EH (cell line): ENCODE results near the gene CXCL9.
"Not testable (repeated sequence)": the region's sequence is repeated elsewhere in the genome, so short reads cannot be mapped to it uniquely, and the experiment has no call there.

Source experiments
- DNase-seq: peaks from one replicate; pipeline ENCODE4 v3.0.0-alpha.2; 2015; ENCODE audit warnings: low read depth

Gene CXCL9

GRCh38 chr4:75954811-75955210 is 52.5 kb downstream of the CXCL9 start:
- DNase-seq = not testable (repeated sequence)

DNA sequence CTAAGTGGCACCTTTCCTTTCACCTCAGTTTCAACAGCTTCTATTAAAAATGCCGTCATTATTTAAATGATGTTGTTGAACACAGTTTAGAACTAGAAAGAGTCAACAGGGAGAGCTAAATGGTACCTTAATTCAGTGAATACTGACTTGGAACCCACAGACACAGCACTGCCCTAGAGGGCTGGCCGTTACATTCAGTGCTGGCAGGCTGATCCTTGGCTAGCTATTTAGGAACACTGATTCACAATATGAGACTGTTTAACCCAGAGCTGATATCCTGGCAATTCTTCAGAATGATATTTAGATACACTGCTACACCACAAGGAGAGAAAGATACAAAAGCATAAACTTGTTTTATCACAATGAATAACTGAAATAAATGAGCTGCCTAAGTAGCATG is 53.8 kb downstream of the CXCL9 start:
- DNase-seq = no peak
